Articular chondrocyte of knee joint (primary cell): ENCODE data around the gene ANKRD11. TPM values are rescaled to one million over a fixed set of nuclear protein-coding genes. Genes with fewer than 3 reads are reported as not detected.

ENCODE experiments used
- small RNA-seq: library from RNA; depleted of rRNA; stranded (forward); fragments of <200 nt; gene quantifications from one replicate; pipeline ENCODE3, GENCODE V24; 2012
- total RNA-seq: library from RNA; depleted of rRNA; stranded (reverse); fragments of >200 nt; gene quantifications from 2 replicates; pipeline ENCODE4 v1.2.3, GENCODE V29; 2012

Gene ANKRD11
- total RNA-seq: 70.0 and 104 TPM in 2 replicates

GRCh38 chr16:89490439-89491237 lies at the start of gene ANKRD11:
Gene ANKRD11, minus strand, starts transcription at chr16:89490561. Its CDS starts 173,542 bp downstream, at chr16:89317019.

DNA sequence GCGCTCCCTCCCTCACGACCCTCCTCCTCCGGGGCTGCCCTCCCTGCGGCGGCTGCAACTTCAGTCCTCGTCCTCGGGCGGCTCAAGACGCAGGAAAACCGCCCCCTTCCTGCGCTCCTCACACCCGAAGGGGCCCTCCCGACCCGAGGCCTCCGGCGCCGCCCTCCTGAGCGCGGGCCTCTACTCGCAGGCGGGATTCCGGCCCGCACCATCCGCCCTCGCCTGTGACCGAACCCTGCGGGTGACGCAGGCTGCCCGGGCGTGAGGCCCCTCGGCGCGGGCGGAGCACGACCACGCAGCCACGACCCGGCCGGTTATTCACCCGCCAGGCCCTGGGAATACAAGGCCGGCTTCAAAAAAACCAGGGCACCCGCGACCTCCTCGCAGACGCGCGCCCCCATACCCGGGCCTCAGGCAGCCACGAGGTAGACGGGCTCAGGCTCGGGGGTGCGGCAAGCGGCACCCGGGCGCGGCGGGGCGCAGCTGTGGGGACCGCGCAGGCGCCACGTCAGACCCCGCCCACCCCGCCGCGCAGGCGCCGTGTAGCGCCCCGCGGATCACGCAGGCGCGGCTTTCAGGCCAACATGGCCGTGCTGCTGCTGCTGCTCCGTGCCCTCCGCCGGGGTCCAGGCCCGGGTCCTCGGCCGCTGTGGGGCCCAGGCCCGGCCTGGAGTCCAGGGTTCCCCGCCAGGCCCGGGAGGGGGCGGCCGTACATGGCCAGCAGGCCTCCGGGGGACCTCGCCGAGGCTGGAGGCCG lies 17.7 kb upstream of the ANKRD11 start, which contains the start of gene SPG7:
Gene SPG7 (plus strand): TSS at position 570 of the 757 bp plus-strand sequence. CDS start 15 bp downstream, at position 585.

Small RNA genes within 50 kb of the gene (small RNA-seq; reads per million reads assigned to genes)
- not detected for gene RNU6-430P

Other genes with a start within 250 kb of the ANKRD11 start
- 75.4 and 83.2 TPM in 2 replicates for gene SPG7, start 17.8 kb upstream of the ANKRD11 start, total RNA-seq
- 2,509 and 2,570 TPM in 2 replicates for gene RPL13, start 70.1 kb upstream of the ANKRD11 start, total RNA-seq
- gene CPNE7, start 85.2 kb upstream of the ANKRD11 start, total RNA-seq: 0.22 and 0.26 TPM in 2 replicates
- not detected in 2 replicates for gene DPEP1, start 123.1 kb upstream of the ANKRD11 start, total RNA-seq
- 64.0 and 85.7 TPM in 2 replicates for gene CHMP1A, start 167.1 kb upstream of the ANKRD11 start, total RNA-seq
- 2.7 and 3.1 TPM in 2 replicates for gene SPATA33, start 167.3 kb upstream of the ANKRD11 start, total RNA-seq
- 30.5 and 30.8 TPM in 2 replicates for gene CDK10, start 196.1 kb upstream of the ANKRD11 start, total RNA-seq
- gene SPATA2L, start 211.1 kb upstream of the ANKRD11 start, total RNA-seq: 5.2 and 5.9 TPM in 2 replicates
- gene VPS9D1, start 230.3 kb upstream of the ANKRD11 start, total RNA-seq: 10.2 and 12.5 TPM in 2 replicates
- 8.2 and 13.1 TPM in 2 replicates for gene ZNF276, start 231.0 kb upstream of the ANKRD11 start, total RNA-seq